ENCODE measurements around the gene MLKL. TPM values are rescaled to one million over a fixed set of nuclear protein-coding genes. Genes with fewer than 3 reads are reported as not detected.
"Not testable (repeated sequence)": the region's sequence is repeated elsewhere in the genome, so short reads cannot be mapped to it uniquely, and the experiment has no call there.

The MLKL gene
- total RNA-seq, 1 experiment from 2014 or later: 8.4 TPM

DNA sequence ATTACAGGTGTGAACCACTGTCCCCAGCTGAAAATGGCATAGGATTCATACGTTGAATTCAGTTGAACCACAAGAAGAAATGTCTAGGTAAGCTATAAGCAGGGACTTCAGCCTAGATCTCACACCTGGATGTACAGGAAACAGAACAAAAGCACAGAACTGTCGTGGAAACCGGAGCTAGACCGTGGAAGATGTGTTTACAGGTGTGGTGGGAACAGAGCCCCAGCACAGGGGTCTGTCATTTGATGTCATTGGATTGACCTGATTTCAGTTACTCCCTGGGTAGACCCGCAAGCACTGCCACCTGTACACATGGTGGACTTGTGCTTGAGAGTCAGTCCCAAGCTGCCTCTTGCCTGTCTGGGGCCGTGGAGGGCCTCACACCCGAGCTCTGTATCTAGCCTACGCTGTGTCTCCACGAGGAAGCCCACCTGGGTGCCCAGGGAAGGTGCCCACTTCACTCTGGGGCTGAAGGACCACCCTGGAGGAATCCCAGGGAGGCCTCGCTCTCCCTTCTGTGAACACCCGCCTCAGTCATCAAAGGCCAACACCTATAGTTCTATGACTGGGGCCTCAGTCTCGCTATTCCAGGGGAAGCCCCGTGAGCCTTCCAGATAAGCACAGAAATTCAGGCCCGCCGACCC, 32.2 kb upstream of the MLKL start:
- no peak for DNase-seq (ENCODE audit: low spot score)

DNA sequence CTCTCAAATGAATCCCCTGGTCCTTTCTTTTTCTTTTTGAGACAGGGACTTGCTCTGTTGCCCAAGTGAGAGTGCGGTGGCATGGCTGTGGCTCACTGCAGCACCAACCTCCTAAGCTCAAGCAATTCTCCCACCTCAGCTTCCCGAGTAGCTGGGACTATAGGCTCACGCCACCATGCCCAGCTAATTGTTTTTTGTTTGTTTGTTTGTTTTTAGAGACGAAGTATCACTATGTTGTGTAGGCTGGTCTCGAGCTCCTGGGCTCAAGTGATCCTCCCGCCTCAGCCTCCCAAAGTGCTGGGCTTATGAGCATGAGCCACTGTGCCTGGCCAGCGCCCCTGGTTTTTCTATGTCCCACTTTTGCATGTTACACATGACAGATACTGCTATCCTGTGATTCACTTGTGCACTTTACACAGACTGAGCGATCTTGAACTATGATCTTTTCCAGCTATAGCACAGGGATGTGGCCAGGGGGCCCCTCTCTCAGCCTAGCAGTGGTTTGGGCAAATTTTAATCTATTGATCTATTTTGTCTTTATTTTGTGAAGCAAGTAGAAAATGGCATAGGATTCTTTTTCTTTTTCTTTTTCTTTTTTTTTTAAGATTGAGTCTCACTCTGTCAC, 31.3 kb upstream of the MLKL start:
- DNase-seq (ENCODE audit: low spot score): no peak

DNA sequence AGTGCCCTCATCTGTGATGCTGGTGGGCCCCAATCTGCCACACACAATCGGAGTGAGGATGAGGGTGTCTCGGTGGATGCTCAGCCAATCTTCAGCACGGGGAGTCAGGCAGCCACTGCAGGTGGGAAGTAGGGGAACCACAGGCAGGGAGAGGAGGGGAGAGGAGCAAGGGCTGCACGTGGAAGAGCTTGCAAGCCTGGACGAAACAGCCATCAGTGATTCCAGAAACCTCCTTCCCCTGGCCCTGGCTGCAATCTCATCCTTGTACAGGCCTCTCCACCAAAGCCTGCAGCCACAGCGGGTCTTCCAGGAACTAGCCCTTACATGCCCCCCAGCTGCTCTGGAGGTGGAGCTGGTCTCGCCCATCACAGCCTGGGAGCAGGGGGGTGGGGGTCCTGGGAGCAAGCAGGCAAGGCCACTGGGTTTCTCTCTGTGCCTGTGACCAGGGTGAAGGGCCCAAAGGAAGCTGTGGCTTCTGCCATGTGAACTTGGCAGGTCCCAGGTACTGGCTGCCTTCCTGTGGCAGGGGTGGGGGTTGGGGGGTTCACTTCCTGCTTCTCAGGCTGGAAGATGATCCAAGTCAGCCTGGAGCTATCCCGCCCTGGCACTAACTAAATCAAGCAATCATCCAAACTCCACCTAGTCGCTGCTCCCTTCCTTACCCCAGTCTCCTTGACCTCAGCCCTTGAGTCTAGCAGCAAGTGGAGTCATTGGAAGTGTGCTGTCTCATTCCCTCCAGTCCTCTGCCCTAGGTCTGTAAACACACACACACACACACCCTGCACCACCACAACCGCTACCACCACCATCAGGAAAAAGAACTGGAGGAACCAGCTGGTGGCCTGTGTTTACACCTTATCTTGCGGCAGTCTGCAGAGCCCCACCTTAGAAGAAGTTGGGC, 29.4 kb upstream of the MLKL start:
- peak; percentile 64 for DNase-seq (ENCODE audit: low spot score)

DNA sequence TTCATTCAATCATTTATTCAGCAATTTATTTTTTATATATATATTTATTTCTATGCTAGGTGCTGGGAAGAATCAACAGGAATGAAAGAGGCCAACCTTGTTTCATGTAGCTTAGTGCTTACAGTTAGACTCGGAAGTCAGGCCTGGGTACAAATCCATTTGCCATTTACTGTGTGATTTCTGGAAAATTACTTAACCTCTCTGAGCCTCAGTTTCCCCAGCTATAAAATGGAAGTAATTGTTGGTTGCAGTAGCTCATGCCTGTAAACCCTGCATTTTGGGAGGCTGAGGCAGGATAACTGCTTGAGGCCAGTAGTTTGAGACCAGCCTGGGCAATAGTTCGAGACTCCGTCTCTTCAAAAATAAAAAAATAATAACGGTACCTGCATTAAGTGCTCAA, 27.2 kb upstream of the MLKL start:
- DNase-seq (ENCODE audit: low spot score): no peak

DNA sequence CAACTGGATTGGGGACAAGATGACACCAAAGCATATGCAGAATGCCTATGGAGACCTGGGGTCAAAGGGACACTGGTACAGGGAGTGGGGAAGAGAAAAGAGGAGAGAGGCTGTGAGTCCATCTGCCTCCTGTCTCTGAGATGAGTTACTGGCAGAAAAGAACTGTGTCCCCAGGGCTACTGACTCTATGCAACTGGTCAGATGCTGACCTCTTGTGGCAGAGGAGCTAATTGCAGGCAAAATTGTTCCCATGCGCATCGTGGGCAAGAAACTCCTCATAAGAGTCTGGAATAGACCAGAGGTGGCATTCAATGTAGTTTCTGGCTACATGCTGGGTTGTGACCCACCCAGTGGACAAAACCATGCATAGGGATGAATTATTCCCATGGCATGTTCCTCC, 26.1 kb upstream of the MLKL start:
- DNase-seq (ENCODE audit: low spot score): no peak

DNA sequence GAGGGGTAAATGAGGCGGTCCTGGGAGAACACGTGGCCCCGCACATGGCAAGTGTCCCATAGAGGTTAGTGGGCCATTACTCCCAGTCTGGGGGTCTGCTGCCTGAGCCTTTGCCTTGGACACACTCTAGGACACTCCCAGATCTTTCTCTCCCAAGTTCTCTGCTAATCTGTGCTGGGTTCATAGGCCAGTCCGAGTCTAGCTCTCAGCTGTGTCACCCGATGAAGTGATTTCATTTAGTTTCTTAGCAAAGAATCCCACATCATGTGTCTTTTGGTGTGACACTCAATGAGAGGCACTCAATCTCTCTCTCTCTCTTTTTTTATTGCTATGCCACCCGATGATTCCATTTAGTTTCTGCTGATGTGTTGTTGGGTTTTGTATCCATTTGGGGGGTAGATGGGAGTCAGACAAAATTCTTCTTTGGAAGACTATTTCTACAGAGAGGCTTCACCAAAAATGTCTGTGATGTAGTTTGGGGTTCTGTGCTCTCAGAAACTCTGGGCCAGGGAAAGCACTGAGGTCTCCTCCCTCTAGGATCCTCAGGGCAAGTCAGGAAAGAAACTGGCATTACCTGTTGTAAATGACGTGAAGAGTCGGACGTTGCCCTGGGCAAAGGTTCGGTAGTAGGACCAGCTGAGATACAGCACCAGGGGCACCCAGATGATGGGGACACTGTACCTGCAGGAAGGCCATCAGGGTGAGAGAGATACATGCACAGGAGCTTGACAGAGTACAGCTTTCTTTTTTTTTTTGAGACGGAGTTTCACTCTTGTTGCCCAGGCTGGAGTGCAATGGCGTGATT, 25.2 kb upstream of the MLKL start:
- DNase-seq (ENCODE audit: low spot score): no peak

DNA sequence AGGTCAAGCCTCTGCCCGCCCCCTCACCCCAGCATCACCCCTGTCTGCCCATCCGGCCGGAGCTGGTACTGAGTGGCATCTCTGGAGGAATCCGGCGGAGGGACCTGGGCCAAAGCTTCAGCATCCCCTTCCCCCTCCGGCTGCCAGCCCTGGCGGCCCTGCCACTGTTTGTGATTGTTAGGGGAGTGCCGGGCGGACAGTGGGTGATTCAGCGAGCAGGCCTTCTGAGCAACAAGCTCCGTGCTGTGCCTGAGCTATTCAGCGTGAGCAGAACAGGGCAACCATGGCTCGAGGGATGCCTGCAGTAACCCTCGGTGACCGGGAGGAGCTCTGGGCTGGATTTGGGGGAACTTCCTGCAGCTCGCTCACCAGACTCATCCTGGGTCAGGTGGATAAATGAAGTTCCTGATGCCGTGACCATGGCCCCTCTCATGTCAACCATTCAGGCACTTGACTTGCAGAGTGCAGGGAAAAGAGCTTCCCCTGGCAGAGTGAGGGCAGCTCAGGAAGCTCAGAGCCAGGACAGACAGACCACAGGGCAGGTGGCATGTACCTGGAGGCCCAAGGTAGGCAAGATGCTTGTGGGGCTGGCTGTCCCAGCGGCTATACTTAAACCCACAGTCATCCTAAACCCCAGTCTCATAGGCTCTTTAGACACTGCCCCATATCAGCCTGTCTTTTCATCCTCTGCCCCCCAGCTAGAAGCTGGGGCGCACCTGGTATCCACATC, 24.3 kb upstream of the MLKL start:
- DNase-seq (ENCODE audit: low spot score): peak; percentile 70

DNA sequence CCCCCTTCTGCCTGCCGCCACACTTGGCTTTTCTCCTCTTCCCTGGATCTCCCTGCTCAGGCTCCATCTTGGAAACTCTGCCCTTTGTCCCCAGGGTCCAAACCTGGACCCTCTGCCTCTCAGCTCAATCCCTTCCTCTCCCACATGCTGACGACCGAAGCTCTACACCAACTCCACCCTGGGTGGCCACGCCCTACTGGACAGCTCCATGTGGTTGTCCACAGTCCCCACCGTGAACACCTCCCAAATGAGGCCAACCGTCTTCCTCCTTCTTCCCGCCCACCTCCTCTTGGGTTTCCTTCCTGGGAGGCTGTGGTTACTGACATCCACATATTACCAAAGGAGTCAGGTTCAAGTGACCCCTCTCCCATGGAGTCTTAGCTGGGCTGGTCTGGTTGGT, 22.6 kb upstream of the MLKL start:
- no peak for DNase-seq (ENCODE audit: low spot score)

DNA sequence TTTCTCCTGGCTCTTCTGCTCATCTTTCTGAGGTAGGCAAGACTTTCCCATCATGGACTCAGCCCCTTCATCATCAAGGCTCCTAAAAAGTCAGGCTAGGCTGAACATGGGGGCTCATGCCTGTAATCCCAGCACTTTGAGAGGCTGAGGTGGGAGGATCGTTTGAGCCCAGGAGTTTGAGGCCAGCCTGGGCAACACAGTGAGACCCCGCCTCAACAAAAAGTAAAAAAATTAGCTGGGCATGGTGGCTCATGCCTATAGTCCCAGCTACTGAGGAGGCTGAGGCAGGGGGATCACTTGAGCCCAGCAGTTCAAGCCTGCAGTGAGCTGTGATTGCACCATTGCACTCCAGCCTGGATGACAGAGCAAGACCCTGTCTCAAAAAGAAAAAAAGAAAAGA, 21.5 kb upstream of the MLKL start:
- DNase-seq (ENCODE audit: low spot score): not testable (repeated sequence)

DNA sequence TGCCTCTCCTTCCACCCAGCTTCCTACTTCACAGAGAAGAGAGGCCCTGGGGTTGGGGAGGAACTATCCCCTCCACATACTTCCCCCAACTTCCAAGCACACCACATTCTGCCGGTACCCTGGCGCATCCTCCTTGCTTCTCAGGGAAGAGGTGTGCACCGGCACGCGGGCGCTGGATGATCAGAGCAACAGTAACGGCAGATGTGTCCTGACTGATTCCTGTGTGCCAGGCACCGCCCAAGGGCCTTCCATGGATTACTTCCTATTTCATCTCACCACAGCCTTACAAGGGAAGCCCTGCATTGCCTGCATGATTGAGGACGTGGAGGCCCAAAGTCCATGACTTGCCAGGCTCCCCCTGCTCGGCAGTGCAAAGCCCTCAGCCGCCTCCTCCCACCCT, 21.1 kb upstream of the MLKL start:
- no peak for DNase-seq (ENCODE audit: low spot score)

DNA sequence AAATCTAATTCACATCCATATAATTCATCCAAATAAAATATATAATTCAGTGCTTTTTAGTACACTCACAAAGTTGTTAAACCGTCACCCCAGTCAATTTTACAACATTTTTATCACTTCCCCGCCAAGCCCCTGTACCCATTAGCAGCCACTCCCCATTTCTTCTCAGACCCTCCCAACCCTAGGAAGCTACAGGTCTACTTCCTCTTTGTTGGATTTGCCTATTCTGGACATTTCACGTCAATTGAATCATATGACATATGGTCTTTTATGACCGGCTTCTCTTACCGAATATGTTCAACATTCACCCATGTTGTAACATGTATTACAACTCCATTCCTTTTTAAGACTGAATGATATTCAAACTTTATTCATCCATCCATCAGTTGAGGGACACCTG, 19.9 kb upstream of the MLKL start:
- DNase-seq (ENCODE audit: low spot score): no peak

DNA sequence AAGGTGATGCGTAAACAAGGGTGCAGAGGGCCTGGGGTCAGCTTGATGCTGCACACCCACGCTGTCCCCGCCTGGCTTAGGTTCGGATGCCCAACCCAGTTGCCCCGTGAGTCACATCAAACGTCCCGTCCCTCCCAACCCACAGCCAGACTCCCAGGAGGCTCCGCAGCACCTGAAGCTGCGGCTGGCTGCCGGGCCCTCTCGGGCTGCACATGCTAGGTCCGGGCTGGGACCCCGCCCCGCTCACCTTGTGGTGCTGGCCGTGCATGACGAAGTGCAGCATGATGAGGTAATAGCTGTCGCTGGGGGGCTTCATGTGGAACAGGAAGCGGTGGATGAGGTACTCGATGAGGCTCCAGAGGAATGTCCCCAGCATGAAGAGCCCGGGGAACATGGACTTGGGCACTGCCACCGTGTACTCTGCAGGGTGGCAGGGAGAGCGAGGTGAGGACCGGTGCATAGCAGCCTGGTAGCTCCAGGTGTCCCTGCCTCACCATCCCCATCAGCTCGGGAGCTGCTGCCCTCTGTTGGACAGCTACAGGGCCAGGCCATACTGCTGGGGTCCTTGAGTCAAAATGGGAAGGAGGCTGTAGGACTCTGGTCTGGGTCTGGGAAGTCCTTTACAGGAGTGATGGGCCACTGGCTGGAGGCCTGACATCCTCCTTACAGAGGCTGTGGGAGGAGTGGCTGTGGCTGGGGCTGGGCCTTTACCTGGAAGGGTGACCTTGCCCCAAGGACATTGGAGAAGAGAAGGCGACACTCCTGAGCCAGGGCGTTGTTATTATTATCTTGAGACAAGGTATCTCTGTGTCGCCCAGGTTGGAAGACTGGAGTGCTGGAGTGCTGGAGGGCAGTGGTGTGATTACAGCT, 18.3 kb upstream of the MLKL start:
- no peak for DNase-seq (ENCODE audit: low spot score)

DNA sequence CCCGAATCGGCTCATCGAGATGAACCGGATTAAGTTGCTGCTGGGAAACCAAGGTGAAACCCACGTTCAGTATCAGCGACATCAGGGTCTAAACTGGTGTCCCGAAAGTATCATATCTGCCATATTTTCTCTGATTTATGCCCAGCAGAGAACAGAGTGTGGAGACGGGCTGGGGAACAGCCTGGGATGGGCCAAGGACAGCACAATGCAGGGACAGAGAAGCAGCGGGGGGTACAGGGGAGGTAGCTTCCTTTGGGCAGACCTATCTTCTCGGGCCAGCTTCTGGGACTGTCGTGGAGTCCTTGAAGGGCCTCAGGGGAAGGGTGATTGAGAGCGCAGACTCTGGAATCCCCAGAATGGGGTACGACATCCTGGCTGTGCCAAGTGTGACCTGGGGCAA, 17.5 kb upstream of the MLKL start:
- DNase-seq (ENCODE audit: low spot score): no peak

DNA sequence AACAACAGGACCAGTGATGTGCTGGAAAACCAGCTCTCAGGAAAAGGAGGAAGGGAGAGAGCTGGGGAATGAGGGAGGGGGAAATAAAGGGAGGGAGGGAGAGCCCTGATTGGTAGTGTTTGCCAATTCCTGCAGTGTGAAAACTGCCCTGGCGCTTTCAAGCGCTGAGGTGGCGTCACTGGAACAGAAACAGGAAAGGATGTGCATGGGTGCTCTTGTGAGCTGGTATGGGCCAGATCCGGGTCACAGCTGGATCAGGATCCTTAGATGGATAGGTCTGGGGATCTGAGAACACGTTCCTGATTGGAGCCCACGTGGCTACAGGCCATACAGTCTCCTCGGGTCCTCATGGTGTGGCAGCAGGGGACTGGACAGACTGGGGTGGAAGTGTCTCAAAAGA, 16.7 kb upstream of the MLKL start:
- DNase-seq (ENCODE audit: low spot score): no peak

DNA sequence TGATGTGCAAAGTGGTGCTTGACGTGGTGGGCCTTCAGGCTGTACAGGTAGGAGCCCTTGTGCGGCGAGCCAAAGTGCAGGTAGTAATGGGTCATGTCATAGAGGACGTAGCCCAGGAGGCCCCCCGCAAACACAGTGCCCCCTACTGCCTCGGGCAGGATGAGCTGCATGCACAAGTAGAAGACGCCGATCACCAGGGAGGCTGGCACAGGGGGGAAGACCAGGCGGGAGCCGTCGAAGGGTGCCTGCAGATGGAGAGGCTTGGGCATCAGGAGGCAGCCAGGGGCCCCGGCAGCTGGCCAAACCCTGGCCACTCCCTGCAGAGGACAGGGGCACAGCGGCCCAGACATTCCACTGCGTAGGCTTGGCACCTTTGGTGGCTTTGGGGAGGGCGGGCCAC, 15.7 kb upstream of the MLKL start:
- no peak for DNase-seq (ENCODE audit: low spot score)

DNA sequence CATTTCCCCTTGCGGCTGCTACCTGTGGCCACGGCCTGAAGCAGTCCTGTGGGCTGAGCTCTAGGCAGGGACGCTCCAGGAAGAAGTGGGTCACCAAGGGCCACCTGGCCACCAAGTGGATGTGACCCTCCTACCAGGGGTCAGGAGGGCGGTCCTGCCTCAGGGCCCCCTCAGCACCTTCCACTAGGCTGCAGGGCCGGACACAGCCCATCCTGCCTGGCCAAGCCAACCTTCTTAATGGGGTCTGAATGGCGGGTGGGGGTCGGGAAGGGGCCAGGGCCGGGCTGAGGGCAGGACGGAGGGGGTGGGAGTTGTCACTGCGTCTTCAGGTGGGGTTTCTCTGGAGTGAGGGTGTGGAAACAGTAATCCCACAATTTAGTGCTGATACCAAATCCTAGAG, 13.2 kb upstream of the MLKL start:
- DNase-seq (ENCODE audit: low spot score): no peak

DNA sequence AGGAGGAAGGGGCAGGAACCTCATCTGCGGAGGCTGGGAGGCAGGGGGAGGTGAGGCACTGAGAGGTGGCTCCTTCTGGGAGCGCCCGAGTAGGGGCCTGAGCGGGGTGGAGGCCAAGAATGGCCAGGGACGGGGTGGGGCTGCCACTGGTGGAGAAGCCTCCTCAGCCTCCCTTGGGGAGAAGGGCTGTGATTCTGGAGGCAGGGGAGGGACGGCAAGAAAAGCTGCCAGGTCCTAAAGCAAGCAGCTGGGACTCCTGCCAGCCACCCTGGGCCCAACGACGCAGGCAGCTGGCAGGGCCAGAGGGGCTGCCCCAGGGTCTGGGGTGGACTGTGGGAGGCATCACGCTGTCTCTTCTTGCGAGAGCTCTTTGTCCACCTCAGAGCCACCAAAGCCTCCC, 12.7 kb upstream of the MLKL start:
- no peak for DNase-seq (ENCODE audit: low spot score)

DNA sequence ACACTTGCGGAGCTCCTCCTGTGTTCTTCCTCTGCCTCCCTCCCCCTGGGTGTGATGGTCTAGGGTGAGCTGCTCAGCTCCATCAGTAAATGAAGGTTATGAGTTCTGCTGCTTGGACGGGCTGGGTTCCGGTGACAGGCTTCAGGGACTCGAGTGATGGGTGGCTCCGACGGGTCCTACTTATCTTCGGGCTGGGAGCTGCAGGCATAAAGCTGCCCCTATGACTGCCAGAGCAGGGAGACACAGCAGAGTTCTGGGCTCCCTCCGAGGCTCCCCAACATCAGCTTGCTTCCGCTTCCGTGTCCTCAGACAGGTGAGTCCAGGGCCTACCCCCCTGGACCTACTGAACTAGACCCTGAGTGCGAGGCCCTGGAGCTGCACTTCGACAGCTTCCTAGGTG, 11.3 kb upstream of the MLKL start:
- no peak for DNase-seq (ENCODE audit: low spot score)

DNA sequence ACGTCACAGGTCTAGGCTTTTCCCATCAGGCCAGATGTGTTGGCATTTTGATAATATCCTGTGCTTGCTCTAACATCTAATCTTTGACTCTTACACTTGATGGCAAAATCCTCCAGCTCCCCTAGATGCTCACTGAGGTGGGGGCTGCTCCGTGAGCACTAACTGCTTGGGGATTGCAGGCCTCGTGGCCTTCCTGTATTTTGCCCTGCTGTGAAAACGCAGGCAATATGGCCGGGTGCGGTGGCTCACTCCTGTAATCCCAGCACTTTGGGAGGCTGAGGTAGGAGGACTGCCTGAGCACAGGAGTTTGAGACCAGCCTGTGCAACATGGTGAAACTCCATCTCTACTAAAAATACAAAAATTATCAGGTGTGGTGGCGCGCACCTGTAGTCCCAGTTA, 9.7 kb upstream of the MLKL start:
- DNase-seq (ENCODE audit: low spot score): no peak

DNA sequence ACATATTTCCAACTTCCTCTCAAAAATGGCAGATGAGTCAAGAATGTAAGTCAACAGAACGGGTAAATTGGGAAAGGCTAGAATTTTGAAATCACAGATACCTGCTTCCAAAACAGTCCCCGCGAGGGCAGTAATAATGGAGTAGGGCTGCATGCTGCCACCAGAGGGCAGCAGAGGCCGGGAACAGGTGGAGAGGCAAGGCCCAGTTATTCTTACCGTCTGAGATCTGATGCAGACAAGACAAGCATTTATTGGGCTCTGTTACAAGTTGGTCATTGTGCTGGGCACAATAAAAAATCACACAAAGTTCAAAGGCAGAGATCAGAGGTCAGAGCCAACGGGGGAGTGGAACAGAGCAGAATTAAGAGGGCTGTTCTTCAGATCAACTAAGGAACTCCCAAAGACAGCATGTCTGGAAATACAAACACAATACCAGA, 8.8 kb upstream of the MLKL start:
- peak; percentile 58 for DNase-seq (ENCODE audit: low spot score)

DNA sequence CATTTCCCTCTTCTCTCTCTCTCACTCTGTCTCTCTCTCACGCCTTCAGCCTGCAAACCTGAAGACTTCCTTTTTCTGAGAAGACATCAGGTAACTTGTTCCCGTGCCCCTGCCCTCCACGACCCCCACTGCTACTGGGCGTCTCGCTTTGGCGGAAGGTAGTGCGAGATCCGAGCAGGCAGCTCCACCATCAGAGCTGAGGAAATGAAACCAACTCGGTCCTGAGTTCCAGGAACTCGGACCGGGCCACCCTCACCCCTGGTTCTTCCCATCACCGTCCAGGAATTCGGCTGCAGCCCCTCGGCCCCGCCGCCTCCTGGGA, 585 bp downstream of the MLKL start:
- DNase-seq (ENCODE audit: low spot score): no peak

Data from H4 (cell line).